CD4-positive, alpha-beta memory T cell (primary cell): ENCODE measurements around the gene NXT2. TPM values are rescaled to one million over a fixed set of nuclear protein-coding genes. Genes with fewer than 3 reads are reported as not detected.
"Not testable (repeated sequence)": the region's sequence is repeated elsewhere in the genome, so short reads cannot be mapped to it uniquely, and the experiment has no call there.

Source experiments
- CTCF ChIA-PET: fragments of 350-600 bp; sonication (Branson Sonifier 250); formaldehyde crosslinking; loops from one replicate; lab custom pipeline; 2021; ENCODE audit warnings: inconsistent platforms; ENCODE audit not compliant: partially characterized antibody; lab: Charles Lee
- POLR2A ChIA-PET: fragments of 350-600 bp; sonication (Branson Sonifier 250); formaldehyde crosslinking; loops from one replicate; lab custom pipeline; 2021; ENCODE audit not compliant: partially characterized antibody; lab: Charles Lee
- DNase-seq, 5 donors: peaks; one replicate each; pipeline versions ENCODE4 v3.0.0 to v3.0.0-alpha.2; 2020 to 2022; ENCODE audit warnings: mixed read lengths in 1 of 5
- H3K27ac ChIP-seq: one replicate; pipeline ENCODE4 v1.7.0; 2013; ENCODE audit warnings: low read depth, low read length
- H3K27me3 ChIP-seq: 2 replicates; pipeline ENCODE4 v1.7.0; 2013; ENCODE audit warnings: mild to moderate bottlenecking, low read length, moderate library complexity; ENCODE audit not compliant: insufficient read depth
- H3K36me3 ChIP-seq: 2 replicates; pipeline ENCODE4 v1.7.0; 2013; ENCODE audit warnings: mild to moderate bottlenecking, low read length, moderate library complexity; ENCODE audit not compliant: insufficient read depth
- H3K4me1 ChIP-seq: 2 replicates; pipeline ENCODE4 v1.7.0; 2013; ENCODE audit warnings: mild to moderate bottlenecking, low read length, moderate library complexity; ENCODE audit not compliant: insufficient read depth
- H3K4me3 ChIP-seq, 2 donors: one replicate each; pipeline ENCODE4 v1.7.0; 2013; ENCODE audit warnings: low read length in 2 of 2, mild to moderate bottlenecking in 1 of 2
- H3K9me3 ChIP-seq, 2 donors: one replicate each; pipeline ENCODE4 v1.7.0; 2013; ENCODE audit warnings: low read length in 2 of 2, control low read depth in 1 of 2; ENCODE audit not compliant: control insufficient read depth in 1 of 2
- H3K27ac Mint-ChIP-seq, 7 donors: one replicate each; pipeline ENCODE4 v1.8.0; 2020 to 2021; ENCODE audit warnings: mixed read lengths in 7 of 7, mild to moderate bottlenecking in 6 of 7, inconsistent platforms in 3 of 7, moderate library complexity in 3 of 7
- H3K27me3 Mint-ChIP-seq, 2 donors: one replicate each; pipeline ENCODE4 v1.8.0; 2020 to 2021; ENCODE audit warnings: mixed read lengths in 2 of 2
- H3K36me3 Mint-ChIP-seq, 2 donors: one replicate each; pipeline ENCODE4 v1.8.0; 2020 to 2021; ENCODE audit warnings: mixed read lengths in 2 of 2, inconsistent platforms in 1 of 2, mild to moderate bottlenecking in 1 of 2
- H3K4me1 Mint-ChIP-seq, 4 donors: one replicate each; pipeline ENCODE4 v1.8.0; 2020 to 2021; ENCODE audit warnings: mixed read lengths in 4 of 4, mild to moderate bottlenecking in 1 of 4
- H3K4me3 Mint-ChIP-seq, 8 donors: one replicate each; pipeline ENCODE4 v1.8.0; 2020 to 2021; ENCODE audit warnings: mixed read lengths in 8 of 8, mild to moderate bottlenecking in 7 of 8, moderate library complexity in 6 of 8, inconsistent platforms in 3 of 8
- H3K9me3 Mint-ChIP-seq, 8 donors: one replicate each; pipeline ENCODE4 v1.8.0; 2020 to 2021; ENCODE audit warnings: mixed read lengths in 8 of 8, mild to moderate bottlenecking in 5 of 8, inconsistent platforms in 3 of 8, moderate library complexity in 1 of 8
- intact Hi-C: fragments of 100-400 bp; cut with micrococcal nuclease; formaldehyde crosslinking; loops from one replicate; pipeline ENCODE4 v1.15.1; 2023
- polyA plus RNA-seq, 2 donors: library from polyadenylated mRNA; unstranded; fragments of 300-500 nt; fragmentation: Illumina TruSeq; gene quantifications; one replicate each; pipeline ENCODE4 v1.2.3, GENCODE V29; 2021
- total RNA-seq, 2 experiments: library from RNA; stranded (reverse); gene quantifications; one replicate each; pipeline ENCODE4 v1.2.3, GENCODE V29; 2021

The NXT2 gene
- total and polyA plus RNA-seq, 4 experiments from 2014 or later, result 6.2 to 27.7 (median 10.6) TPM

DNA sequence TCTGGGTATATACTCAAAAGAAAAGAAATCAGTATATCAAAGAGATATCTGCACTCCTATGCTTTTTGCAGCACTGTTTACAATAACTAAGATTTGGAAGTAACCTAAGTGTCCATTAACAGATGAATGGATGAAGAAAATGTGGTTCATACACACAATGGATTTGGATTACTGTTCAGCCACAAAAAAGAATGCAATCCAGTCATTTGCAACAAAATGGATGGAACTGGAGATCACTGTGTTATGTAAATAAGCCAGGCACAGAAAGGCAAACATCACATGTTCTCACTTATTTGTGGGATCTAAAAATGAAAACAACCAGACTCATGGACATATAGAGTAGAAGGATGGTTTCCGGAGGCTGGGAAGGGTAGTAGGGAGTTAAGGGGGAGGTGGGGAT lies 17.6 kb upstream of the NXT2 start:
- Histone ChIP-seq H3K27me3 (no peaks in the 10 kb centered on the region), H3K9me3 (no peaks in the 10 kb centered on the region), H3K27ac (no peak overlapping the region), H3K4me1 (no peaks in the 10 kb centered on the region), H3K4me3 (no peak overlapping the region), H3K36me3 (no peaks in the 10 kb centered on the region)
- H3K4me1 Mint-ChIP-seq, result no peaks in the 10 kb centered on the region
- H3K36me3 Mint-ChIP-seq, result no peaks in the 10 kb centered on the region
- peaks cover 0 to 5% (median 0%) of the 10 kb centered on the region in 8 donors for H3K9me3 Mint-ChIP-seq
- ChIA-PET POLR2A (no interaction called here), CTCF (no interaction called here)
- DNase-seq, result no peak
- no peak overlapping the region for H3K4me3 Mint-ChIP-seq
- H3K27me3 Mint-ChIP-seq, result peaks cover 9 to 14% of the 10 kb centered on the region in 2 donors
- no peak overlapping the region for H3K27ac Mint-ChIP-seq
- intact Hi-C loops, result no loop called here

DNA sequence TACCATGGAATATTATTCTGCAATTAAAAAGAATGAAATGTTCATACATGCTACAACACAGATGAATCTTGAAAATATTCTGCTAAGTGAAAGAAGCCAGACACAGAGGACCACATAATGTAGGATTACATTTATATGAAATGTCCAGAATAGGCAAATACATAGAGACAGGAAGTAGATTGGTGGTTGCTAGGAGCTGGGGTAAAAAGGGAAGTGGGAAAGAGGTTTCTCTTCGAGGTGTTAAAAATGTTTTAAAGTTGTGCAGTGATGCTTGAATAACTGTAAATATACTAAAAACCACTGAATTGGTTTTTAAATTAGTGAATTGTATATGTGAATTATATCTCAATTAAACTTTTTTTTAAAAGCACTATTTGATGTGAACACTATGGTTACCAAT lies 3.6 kb upstream of the NXT2 start:
- Mint-ChIP-seq H3K27me3 (peaks cover 4 to 14% of the 10 kb centered on the region in 2 donors), H3K4me3 (no peak overlapping the region), H3K4me1 (peaks cover 3 to 19% (median 12%) of the 10 kb centered on the region in 4 donors), H3K27ac (no peak overlapping the region), H3K9me3 (peaks cover 0 to 3% (median 0%) of the 10 kb centered on the region in 8 donors), H3K36me3 (peaks cover 0 to 9% of the 10 kb centered on the region in 2 donors)
- Histone ChIP-seq H3K36me3 (no peaks in the 10 kb centered on the region), H3K4me3 (no peak overlapping the region), H3K4me1 (peaks cover 12% of the 10 kb centered on the region), H3K9me3 (no peaks in the 10 kb centered on the region), H3K27ac (no peak overlapping the region), H3K27me3 (no peaks in the 10 kb centered on the region)
- intact Hi-C loops, result no loop called here
- DNase-seq, result no peak
- POLR2A ChIA-PET, result no interaction called here
- CTCF ChIA-PET, result no interaction called here

DNA sequence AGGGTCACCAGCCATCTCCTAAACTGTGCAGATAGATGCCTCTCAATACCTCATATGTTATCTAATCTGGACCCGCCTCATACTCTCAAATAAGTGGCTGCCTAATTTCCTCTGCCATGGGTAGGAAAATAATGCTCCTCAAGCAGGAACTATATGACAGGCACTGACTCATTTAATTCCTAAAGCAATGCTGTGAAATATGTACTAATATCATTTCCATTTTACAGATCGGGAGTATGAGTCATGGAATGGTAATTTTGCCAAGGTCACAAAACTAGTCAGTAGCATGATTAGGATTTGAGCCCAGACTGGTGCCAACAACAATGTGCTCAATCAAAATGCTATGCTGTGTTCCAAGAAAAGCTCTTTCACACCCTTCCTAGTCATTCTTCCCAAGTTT lies 3.0 kb upstream of the NXT2 start:
- Mint-ChIP-seq H3K36me3 (peaks cover 0 to 9% of the 10 kb centered on the region in 2 donors), H3K4me1 (peaks cover 3 to 19% (median 12%) of the 10 kb centered on the region in 4 donors), H3K4me3 (no peak overlapping the region), H3K27ac (no peak overlapping the region), H3K9me3 (peaks cover 0 to 3% (median 0%) of the 10 kb centered on the region in 8 donors), H3K27me3 (peaks cover 4 to 14% of the 10 kb centered on the region in 2 donors)
- H3K4me1 ChIP-seq, result peaks cover 13% of the 10 kb centered on the region
- H3K4me3 ChIP-seq, result no peak overlapping the region
- POLR2A ChIA-PET, result no interaction called here
- CTCF ChIA-PET, result no interaction called here
- intact Hi-C loops, result no loop called here
- H3K27me3 ChIP-seq, result no peaks in the 10 kb centered on the region
- no peak overlapping the region for H3K27ac ChIP-seq
- H3K9me3 ChIP-seq, result no peaks in the 10 kb centered on the region
- DNase-seq, result no peak
- H3K36me3 ChIP-seq, result no peaks in the 10 kb centered on the region

DNA sequence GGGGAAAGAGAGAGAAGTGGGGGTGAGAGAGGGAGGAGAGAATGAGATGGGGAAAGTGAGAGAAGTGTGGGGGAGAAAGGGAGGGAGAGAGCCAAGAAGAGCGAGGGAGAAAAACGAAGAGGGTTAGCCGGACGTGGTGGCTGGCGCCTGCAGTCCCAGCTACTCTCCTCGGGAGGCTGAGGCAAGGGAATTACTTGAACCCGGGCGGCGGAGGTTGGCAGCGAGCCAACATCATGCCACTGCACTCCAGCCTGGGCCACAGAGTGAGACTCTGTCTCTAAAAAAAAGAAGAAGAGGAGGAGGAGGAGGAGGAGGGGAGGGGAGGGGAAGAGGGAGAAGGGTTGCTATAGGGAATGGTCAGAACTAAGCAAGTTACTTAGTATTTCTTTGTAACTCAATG lies 1.7 kb upstream of the NXT2 start:
- Histone ChIP-seq H3K4me1 (peaks cover 13% of the 10 kb centered on the region), H3K9me3 (no peaks in the 10 kb centered on the region), H3K27ac (no peak overlapping the region), H3K4me3 (no peak overlapping the region), H3K36me3 (no peaks in the 10 kb centered on the region), H3K27me3 (no peaks in the 10 kb centered on the region)
- CTCF ChIA-PET, result no interaction called here
- POLR2A ChIA-PET, result no interaction called here
- Mint-ChIP-seq H3K27me3 (peaks cover 4 to 14% of the 10 kb centered on the region in 2 donors), H3K36me3 (peaks cover 0 to 9% of the 10 kb centered on the region in 2 donors), H3K4me1 (peaks cover 3 to 19% (median 12%) of the 10 kb centered on the region in 4 donors), H3K4me3 (no peak overlapping the region), H3K9me3 (peaks cover 0 to 5% (median 0%) of the 10 kb centered on the region in 8 donors), H3K27ac (peak overlapping the region in 1 of 7 donors; percentile 96)
- DNase-seq, result no peak
- intact Hi-C loops, result loop anchor here (5.0 kb wide), 2 partner anchors 467 to 782 kb away; partner anchors contain the start of genes AMMECR1 and TMEM164

DNA sequence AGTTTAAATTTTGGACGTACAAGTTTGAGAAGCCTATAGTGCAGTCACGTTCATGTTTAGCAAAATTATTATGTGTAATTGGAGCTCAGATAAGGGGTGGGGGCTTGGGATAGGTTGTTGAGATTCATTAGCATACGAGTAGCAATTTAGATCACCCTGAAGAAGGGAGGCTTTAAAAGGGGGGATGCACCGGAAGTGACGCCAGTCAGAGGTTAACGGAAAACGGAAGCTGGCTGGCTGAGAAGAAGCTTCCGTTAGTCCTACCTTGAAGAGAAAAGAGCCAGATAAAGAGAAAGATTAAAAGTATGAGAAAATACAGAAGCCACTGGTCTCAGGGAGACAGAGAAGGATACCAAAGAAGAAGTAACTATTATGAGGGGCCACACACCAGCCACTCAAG lies 1.1 kb upstream of the NXT2 start:
- no peak for DNase-seq
- Mint-ChIP-seq H3K4me3 (peak overlapping the region in 4 of 8 donors; percentile 15 to 68 (median 32)), H3K4me1 (peaks cover 3 to 19% (median 12%) of the 10 kb centered on the region in 4 donors), H3K36me3 (peaks cover 0 to 9% of the 10 kb centered on the region in 2 donors), H3K27ac (peak overlapping the region in 2 of 7 donors; percentile 82 to 96), H3K9me3 (peaks cover 0 to 5% (median 0%) of the 10 kb centered on the region in 8 donors), H3K27me3 (peaks cover 4 to 11% of the 10 kb centered on the region in 2 donors)
- H3K36me3 ChIP-seq, result no peaks in the 10 kb centered on the region
- intact Hi-C loops, result loop anchor here (5.0 kb wide), 2 partner anchors 467 to 782 kb away; partner anchors contain the start of genes AMMECR1 and TMEM164
- no peaks in the 10 kb centered on the region for H3K9me3 ChIP-seq
- no peak overlapping the region for H3K4me3 ChIP-seq
- no peak overlapping the region for H3K27ac ChIP-seq
- ChIA-PET CTCF (no interaction called here), POLR2A (interaction anchor here (1.3 to 1.4 kb wide), 2 partner anchors 197 to 468 kb away, joined by 4 read pairs; partner anchors contain the start of genes ACSL4 and TMEM164)
- H3K27me3 ChIP-seq, result no peaks in the 10 kb centered on the region
- peaks cover 13% of the 10 kb centered on the region for H3K4me1 ChIP-seq

- ChIA-PET CTCF (interaction anchor here (0.6 to 1.0 kb wide), 2 partner anchors 319 to 354 kb away, joined by 3 read pairs; no protein-coding TSS in a partner anchor), POLR2A (interaction anchor here (0.7 kb wide), 1 partner anchor 781 kb away, joined by 3 read pairs; the partner anchor contains the start of gene AMMECR1)
- Histone ChIP-seq H3K9me3 (no peaks in the 10 kb centered on the region), H3K36me3 (no peaks in the 10 kb centered on the region), H3K27ac (peak overlapping the region; percentile 78), H3K4me3 (peak overlapping the region; percentile 71 to 78), H3K4me1 (peaks cover 13% of the 10 kb centered on the region), H3K27me3 (no peaks in the 10 kb centered on the region)
- Mint-ChIP-seq H3K4me3 (peak overlapping the region; percentile 87 to 98 (median 95)), H3K4me1 (peaks cover 3 to 19% (median 12%) of the 10 kb centered on the region in 4 donors), H3K27ac (peak overlapping the region; percentile 92 to 99 (median 98)), H3K36me3 (peaks cover 0 to 11% of the 10 kb centered on the region in 2 donors), H3K27me3 (peaks cover 4 to 5% of the 10 kb centered on the region in 2 donors), H3K9me3 (peaks cover 0 to 5% (median 0%) of the 10 kb centered on the region in 8 donors)
- intact Hi-C loops, result loop anchor here (5.0 kb wide), 2 partner anchors 465 to 780 kb away; partner anchors contain the start of genes AMMECR1 and TMEM164
- DNase-seq, result no peak
These were observed 651 bp downstream of the NXT2 start for GRCh38 chrX:109537324-109537665.

- DNase-seq, result not testable (repeated sequence)
- peaks cover 3 to 16% (median 11%) of the 10 kb centered on the region in 4 donors for H3K4me1 Mint-ChIP-seq
These were observed 2.4 kb downstream of the NXT2 start for GRCh38 chrX:109539007-109539406.

More at GRCh38 chrX:109539007-109539406, 2.4 kb downstream of the NXT2 start:
- Mint-ChIP-seq H3K36me3 (peaks cover 3 to 16% of the 10 kb centered on the region in 2 donors), H3K27ac (peak overlapping the region in 1 of 7 donors; percentile 62)
- H3K27ac ChIP-seq, H3K4me3 Mint-ChIP-seq, H3K9me3 Mint-ChIP-seq, CTCF ChIA-PET, H3K27me3 Mint-ChIP-seq, H3K4me3 ChIP-seq, POLR2A ChIA-PET, H3K27me3 ChIP-seq, H3K9me3 ChIP-seq, H3K36me3 ChIP-seq: not testable (repeated sequence)
- H3K4me1 ChIP-seq, result peaks cover 13% of the 10 kb centered on the region
- intact Hi-C loops, result loop anchor here (5.0 kb wide), 2 partner anchors 463 to 778 kb away; partner anchors contain the start of genes AMMECR1 and TMEM164
